Duodenal mucosa (tissue), 2 donors: Measurements from ENCODE around the gene APMAP.

Source experiments
- H3K27ac ChIP-seq: one replicate; pipeline ENCODE4 v1.7.0; 2013; ENCODE audit warnings: low read depth, low read length
- H3K27me3 ChIP-seq, 2 donors: one replicate each; pipeline ENCODE4 v1.7.0; 2013; ENCODE audit warnings: low read length in 2 of 2, control low read depth in 1 of 2; ENCODE audit not compliant: insufficient read depth in 2 of 2, control insufficient read depth in 1 of 2
- H3K36me3 ChIP-seq, 2 donors: one replicate each; pipeline ENCODE4 v1.7.0; 2013; ENCODE audit warnings: low read length in 2 of 2, control low read depth in 1 of 2; ENCODE audit not compliant: insufficient read depth in 2 of 2, control insufficient read depth in 1 of 2
- H3K4me1 ChIP-seq, 2 donors: one replicate each; pipeline ENCODE4 v1.7.0; 2013; ENCODE audit warnings: low read length in 2 of 2, control low read depth in 1 of 2; ENCODE audit not compliant: insufficient read depth in 2 of 2, control insufficient read depth in 1 of 2
- H3K4me3 ChIP-seq, 2 donors: one replicate each; pipeline ENCODE4 v1.7.0; 2013; ENCODE audit warnings: low read length in 2 of 2, low read depth in 1 of 2
- H3K9ac ChIP-seq, 2 donors: one replicate each; pipeline ENCODE4 v1.7.0; 2013; ENCODE audit warnings: low read length in 2 of 2, low read depth in 1 of 2
- H3K9me3 ChIP-seq, 2 donors: one replicate each; pipeline ENCODE4 v1.7.0; 2013; ENCODE audit warnings: low read length in 2 of 2, control low read depth in 1 of 2; ENCODE audit not compliant: control insufficient read depth in 1 of 2

The APMAP gene

GRCh38 chr20:24943731-24944130 is 48.8 kb downstream of the APMAP start:
- H3K27me3 ChIP-seq: no peaks in the 10 kb centered on the region
- no peaks in the 10 kb centered on the region for H3K36me3 ChIP-seq
- H3K4me1 ChIP-seq: no peaks in the 10 kb centered on the region
- H3K27ac ChIP-seq: no peak overlapping the region
- H3K9ac ChIP-seq: no peak overlapping the region
- H3K9me3 ChIP-seq: no peaks in the 10 kb centered on the region
- no peak overlapping the region for H3K4me3 ChIP-seq

- H3K9me3 ChIP-seq: no peaks in the 10 kb centered on the region
- H3K9ac ChIP-seq: no peak overlapping the region
- H3K27ac ChIP-seq: no peak overlapping the region
- H3K36me3 ChIP-seq: no peaks in the 10 kb centered on the region
- no peaks in the 10 kb centered on the region for H3K27me3 ChIP-seq
- no peaks in the 10 kb centered on the region for H3K4me1 ChIP-seq
- H3K4me3 ChIP-seq: no peak overlapping the region
These were observed 49.4 kb downstream of the APMAP start for GRCh38 chr20:24943196-24943595.

GRCh38 chr20:24942679-24943078 is 49.9 kb downstream of the APMAP start:
- no peak overlapping the region for H3K4me3 ChIP-seq
- H3K9ac ChIP-seq: no peak overlapping the region
- H3K9me3 ChIP-seq: no peaks in the 10 kb centered on the region
- H3K27me3 ChIP-seq: no peaks in the 10 kb centered on the region
- H3K4me1 ChIP-seq: no peaks in the 10 kb centered on the region
- H3K36me3 ChIP-seq: no peaks in the 10 kb centered on the region
- no peak overlapping the region for H3K27ac ChIP-seq

- Histone ChIP-seq H3K4me1 (peaks cover 8% of the 10 kb centered on the region in 2 donors), H3K4me3 (no peak overlapping the region), H3K9me3 (no peaks in the 10 kb centered on the region), H3K36me3 (no peaks in the 10 kb centered on the region), H3K27me3 (no peaks in the 10 kb centered on the region), H3K9ac (no peak overlapping the region), H3K27ac (no peak overlapping the region)
These were observed 53.5 kb downstream of the APMAP start for GRCh38 chr20:24939036-24939435.

- H3K9ac ChIP-seq: no peak overlapping the region
These were observed 54.1 kb downstream of the APMAP start for GRCh38 chr20:24938498-24938897.

GRCh38 chr20:24937579-24937978 is 55.0 kb downstream of the APMAP start:
- peaks cover 17 to 18% of the 10 kb centered on the region in 2 donors for H3K4me1 ChIP-seq
- no peaks in the 10 kb centered on the region for H3K27me3 ChIP-seq
- H3K36me3 ChIP-seq: no peaks in the 10 kb centered on the region
- H3K9ac ChIP-seq: no peak overlapping the region
- no peak overlapping the region for H3K4me3 ChIP-seq
- H3K9me3 ChIP-seq: no peaks in the 10 kb centered on the region
- no peak overlapping the region for H3K27ac ChIP-seq

More at GRCh38 chr20:24938498-24938897, 54.1 kb downstream of the APMAP start:
- no peak overlapping the region for H3K27ac ChIP-seq
- H3K27me3 ChIP-seq: no peaks in the 10 kb centered on the region
- H3K4me1 ChIP-seq: peaks cover 14% of the 10 kb centered on the region in 2 donors
- no peak overlapping the region for H3K4me3 ChIP-seq
- no peaks in the 10 kb centered on the region for H3K9me3 ChIP-seq
- no peaks in the 10 kb centered on the region for H3K36me3 ChIP-seq

GRCh38 chr20:24936526-24937407 is 55.8 kb downstream of the APMAP start:
- Histone ChIP-seq H3K4me1 (peaks cover 18% of the 10 kb centered on the region in 2 donors), H3K36me3 (no peaks in the 10 kb centered on the region), H3K9me3 (no peaks in the 10 kb centered on the region), H3K4me3 (no peak overlapping the region), H3K27ac (no peak overlapping the region), H3K27me3 (no peaks in the 10 kb centered on the region), H3K9ac (no peak overlapping the region)

- no peaks in the 10 kb centered on the region for H3K36me3 ChIP-seq
- no peak overlapping the region for H3K9ac ChIP-seq
- no peaks in the 10 kb centered on the region for H3K27me3 ChIP-seq
- no peaks in the 10 kb centered on the region for H3K9me3 ChIP-seq
- H3K4me1 ChIP-seq: peaks cover 25 to 26% of the 10 kb centered on the region in 2 donors
- no peak overlapping the region for H3K27ac ChIP-seq
- no peak overlapping the region for H3K4me3 ChIP-seq
These were observed 56.6 kb downstream of the APMAP start for GRCh38 chr20:24935766-24936525.

- no peak overlapping the region for H3K9ac ChIP-seq
- H3K4me3 ChIP-seq: no peak overlapping the region
These were observed 57.4 kb downstream of the APMAP start for GRCh38 chr20:24935140-24935539.

GRCh38 chr20:24934716-24935115 is 57.8 kb downstream of the APMAP start:
- Histone ChIP-seq H3K9ac (no peak overlapping the region), H3K36me3 (no peaks in the 10 kb centered on the region), H3K4me3 (no peak overlapping the region), H3K4me1 (peaks cover 25 to 30% of the 10 kb centered on the region in 2 donors), H3K27me3 (no peaks in the 10 kb centered on the region), H3K27ac (no peak overlapping the region), H3K9me3 (no peaks in the 10 kb centered on the region)

More at GRCh38 chr20:24935140-24935539, 57.4 kb downstream of the APMAP start:
- no peaks in the 10 kb centered on the region for H3K27me3 ChIP-seq
- peaks cover 25 to 30% of the 10 kb centered on the region in 2 donors for H3K4me1 ChIP-seq
- H3K27ac ChIP-seq: no peak overlapping the region
- H3K9me3 ChIP-seq: no peaks in the 10 kb centered on the region
- H3K36me3 ChIP-seq: no peaks in the 10 kb centered on the region
